ENCODE measurements around the gene S1PR4.

DNA sequence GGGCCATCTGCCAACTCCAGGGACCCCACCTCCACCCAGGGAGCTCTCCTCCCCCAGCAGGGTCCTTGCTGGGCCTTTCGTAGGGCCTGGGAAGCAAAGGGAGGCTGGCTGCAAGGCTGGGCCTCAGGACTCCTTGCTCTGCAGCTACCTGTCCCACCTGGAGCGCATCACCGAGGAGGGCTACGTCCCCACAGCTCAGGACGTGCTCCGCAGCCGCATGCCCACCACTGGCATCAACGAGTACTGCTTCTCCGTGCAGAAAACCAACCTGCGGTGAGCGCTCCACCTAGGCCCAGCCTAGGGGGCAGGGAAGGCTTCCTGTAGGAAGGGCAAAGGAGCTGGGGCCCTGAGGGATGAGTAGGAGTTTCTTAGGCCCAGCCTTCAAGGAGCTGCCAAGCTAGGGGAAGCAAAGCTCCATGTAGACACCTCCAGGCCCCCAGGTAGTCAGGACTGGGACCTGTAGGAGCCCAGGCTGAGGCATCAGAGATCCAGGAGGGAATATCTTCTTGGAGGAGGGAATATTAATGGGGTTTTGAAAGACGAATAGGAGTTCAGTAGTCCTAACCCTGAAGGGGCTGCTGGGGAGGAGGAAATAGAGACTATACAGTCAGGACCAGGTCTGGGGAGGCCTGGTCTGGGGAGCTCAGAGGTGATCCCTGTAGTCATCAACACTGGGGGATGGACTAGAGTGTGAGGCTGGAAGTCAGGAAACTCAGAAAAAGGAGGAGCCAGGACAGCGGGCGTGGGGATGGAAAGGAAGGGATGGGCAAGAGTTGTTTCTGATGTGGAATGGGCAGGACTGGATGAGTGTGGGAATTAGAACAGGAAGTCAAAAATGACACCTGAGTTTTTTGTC, 26.8 kb upstream of the S1PR4 start:
- TF ChIP-seq, protein P1, sequence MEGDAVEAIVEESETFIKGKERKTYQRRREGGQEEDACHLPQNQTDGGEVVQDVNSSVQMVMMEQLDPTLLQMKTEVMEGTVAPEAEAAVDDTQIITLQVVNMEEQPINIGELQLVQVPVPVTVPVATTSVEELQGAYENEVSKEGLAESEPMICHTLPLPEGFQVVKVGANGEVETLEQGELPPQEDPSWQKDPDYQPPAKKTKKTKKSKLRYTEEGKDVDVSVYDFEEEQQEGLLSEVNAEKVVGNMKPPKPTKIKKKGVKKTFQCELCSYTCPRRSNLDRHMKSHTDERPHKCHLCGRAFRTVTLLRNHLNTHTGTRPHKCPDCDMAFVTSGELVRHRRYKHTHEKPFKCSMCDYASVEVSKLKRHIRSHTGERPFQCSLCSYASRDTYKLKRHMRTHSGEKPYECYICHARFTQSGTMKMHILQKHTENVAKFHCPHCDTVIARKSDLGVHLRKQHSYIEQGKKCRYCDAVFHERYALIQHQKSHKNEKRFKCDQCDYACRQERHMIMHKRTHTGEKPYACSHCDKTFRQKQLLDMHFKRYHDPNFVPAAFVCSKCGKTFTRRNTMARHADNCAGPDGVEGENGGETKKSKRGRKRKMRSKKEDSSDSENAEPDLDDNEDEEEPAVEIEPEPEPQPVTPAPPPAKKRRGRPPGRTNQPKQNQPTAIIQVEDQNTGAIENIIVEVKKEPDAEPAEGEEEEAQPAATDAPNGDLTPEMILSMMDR (IDR thresholded peaks at IDR 0.05) = no peak
- no peak for TF ChIP-seq EZH2 (IDR thresholded peaks at IDR 0.05; ENCODE audit: borderline replicate concordance, insufficient read depth, low read depth, low read length, poor library complexity, severe bottlenecking)

Measured in B cell (primary cell).